ENCODE data around the gene ZNF337. TPM values are rescaled to one million over a fixed set of nuclear protein-coding genes. Genes with fewer than 3 reads are reported as not detected.
"Not testable (repeated sequence)": the region's sequence is repeated elsewhere in the genome, so short reads cannot be mapped to it uniquely, and the experiment has no call there.

ZNF337 gene
- total and polyA plus RNA-seq, 2 donors (not counting 3 experiments of a cell fraction or from before 2014, with no cell fraction given): 8.5 to 16.7 TPM

DNA sequence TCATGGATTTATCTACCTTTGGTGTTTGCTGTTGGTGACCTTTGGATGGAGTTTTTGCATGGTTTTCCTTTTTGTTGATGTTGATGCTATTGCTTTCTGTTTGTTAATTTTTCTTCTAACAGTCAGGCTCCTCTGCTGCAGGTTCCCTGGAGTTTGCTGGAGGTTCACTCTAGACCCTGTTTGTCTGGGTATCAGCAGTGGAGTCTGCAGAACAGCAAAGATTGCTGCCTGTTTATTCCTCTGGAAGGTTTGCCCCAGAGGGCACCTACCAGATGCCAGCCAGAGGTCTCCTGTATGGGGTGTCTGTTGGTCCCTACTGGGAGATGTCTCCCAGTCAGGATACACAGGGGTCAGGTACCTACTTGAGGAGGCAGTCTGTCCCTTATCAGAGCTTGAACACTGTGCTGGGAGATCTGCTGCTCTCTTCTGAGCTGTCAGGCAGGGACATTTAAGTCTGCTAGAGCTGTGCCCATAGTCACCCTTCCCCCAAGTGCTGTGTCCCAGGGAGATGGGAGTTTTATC, 9.2 kb upstream of the ZNF337 start:
- no peaks in the 10 kb centered on the region for H3K4me1 ChIP-seq (ENCODE audit: control insufficient read depth, extremely low read depth, insufficient read depth, low read length)
- intact Hi-C loops (cut with micrococcal nuclease) (loop anchor here (10.0 kb wide), 1 partner anchor 1561 kb away; no protein-coding TSS in a partner anchor), dilution Hi-C loops (cut with MboI; ENCODE audit: extremely low pct_ligation_motif_present, low sequenced_read_pairs) (no loop called here)
- no peaks in the 10 kb centered on the region for H3K79me2 ChIP-seq (ENCODE audit: control insufficient read depth, insufficient read depth, low read length)
- H3K9me3 ChIP-seq (replicated peaks; ENCODE audit: control insufficient read depth, insufficient read depth, low read length): no peaks in the 10 kb centered on the region
- no TSS peak for BruUV-seq (replicated peaks)
- ChIA-PET CTCF (no interaction called here), POLR2A (no interaction called here)
- H3K27ac ChIP-seq (ENCODE audit: insufficient read depth, low read depth, low read length): no peak overlapping the region
- H3K4me3 ChIP-seq (replicated peaks in 1 of 3; ENCODE audit: insufficient read depth in 1 of 3, low read depth in 1 of 3, low read length in 3 of 3): no peak overlapping the region
- FAIRE-seq (no peak), DNase-seq (ENCODE audit: low read depth, low spot score) (no peak)
- no peaks in the 10 kb centered on the region for H3K36me3 ChIP-seq (ENCODE audit: control insufficient read depth in 2 of 2, extremely low read depth in 1 of 2, insufficient read depth in 2 of 2, low read length in 2 of 2)
- H3K9ac ChIP-seq (replicated peaks; ENCODE audit: extremely low read depth, insufficient read depth, low read length): no peak overlapping the region
- no peak overlapping the region for H2AFZ ChIP-seq (ENCODE audit: low read depth, low read length)
- no peaks in the 10 kb centered on the region for H4K20me1 ChIP-seq (replicated peaks; ENCODE audit: control insufficient read depth, extremely low read depth, insufficient read depth, low read length)
- TF ChIP-seq POLR2AphosphoS5 (IDR thresholded peaks at IDR 0.05; ENCODE audit: insufficient read depth, low read depth, low read length) (no peak), MAX (IDR thresholded peaks at IDR 0.05; ENCODE audit: insufficient read depth, insufficient read length) (no peak)
- no peaks in the 10 kb centered on the region for H3K9me1 ChIP-seq (replicated peaks; ENCODE audit: control insufficient read depth, extremely low read depth, insufficient read depth, low read length)
- no peaks in the 10 kb centered on the region for H3K27me3 ChIP-seq (ENCODE audit: control insufficient read depth in 2 of 2, insufficient read depth in 2 of 2, low read length in 2 of 2)
- no peak overlapping the region for H3K4me2 ChIP-seq (ENCODE audit: insufficient read depth, low read length)

GRCh38 chr20:25704303-25704702, 7.7 kb upstream of the ZNF337 start:
- H3K9me1 ChIP-seq (replicated peaks; ENCODE audit: control insufficient read depth, extremely low read depth, insufficient read depth, low read length); DNase-seq (ENCODE audit: low read depth, low spot score); H2AFZ ChIP-seq (ENCODE audit: low read depth, low read length); H3K4me3 ChIP-seq (replicated peaks in 1 of 3; ENCODE audit: insufficient read depth in 1 of 3, low read depth in 1 of 3, low read length in 3 of 3); H3K9me3 ChIP-seq (replicated peaks; ENCODE audit: control insufficient read depth, insufficient read depth, low read length); H3K27ac ChIP-seq (ENCODE audit: insufficient read depth, low read depth, low read length); H4K20me1 ChIP-seq (replicated peaks; ENCODE audit: control insufficient read depth, extremely low read depth, insufficient read depth, low read length); BruUV-seq (replicated peaks); CTCF ChIA-PET; H3K27me3 ChIP-seq (ENCODE audit: control insufficient read depth in 2 of 2, insufficient read depth in 2 of 2, low read length in 2 of 2); H3K79me2 ChIP-seq (ENCODE audit: control insufficient read depth, insufficient read depth, low read length); POLR2A ChIA-PET; H3K36me3 ChIP-seq (ENCODE audit: control insufficient read depth in 2 of 2, extremely low read depth in 1 of 2, insufficient read depth in 2 of 2, low read length in 2 of 2); FAIRE-seq; dilution Hi-C loops (cut with MboI; ENCODE audit: extremely low pct_ligation_motif_present, low sequenced_read_pairs); H3K4me2 ChIP-seq (ENCODE audit: insufficient read depth, low read length); H3K9ac ChIP-seq (replicated peaks; ENCODE audit: extremely low read depth, insufficient read depth, low read length); H3K4me1 ChIP-seq (ENCODE audit: control insufficient read depth, extremely low read depth, insufficient read depth, low read length): not testable (repeated sequence)
- intact Hi-C loops (cut with micrococcal nuclease): loop anchor here (10.0 kb wide), 1 partner anchor 1560 kb away; no protein-coding TSS in a partner anchor

GRCh38 chr20:25700835-25701234, 4.2 kb upstream of the ZNF337 start:
- H3K9ac ChIP-seq (replicated peaks; ENCODE audit: extremely low read depth, insufficient read depth, low read length); POLR2A ChIA-PET; H3K36me3 ChIP-seq (ENCODE audit: control insufficient read depth in 2 of 2, extremely low read depth in 1 of 2, insufficient read depth in 2 of 2, low read length in 2 of 2); H3K79me2 ChIP-seq (ENCODE audit: control insufficient read depth, insufficient read depth, low read length); FAIRE-seq; CTCF ChIA-PET; H3K4me3 ChIP-seq (replicated peaks in 1 of 3; ENCODE audit: insufficient read depth in 1 of 3, low read depth in 1 of 3, low read length in 3 of 3); H3K4me1 ChIP-seq (ENCODE audit: control insufficient read depth, extremely low read depth, insufficient read depth, low read length); H3K27me3 ChIP-seq (ENCODE audit: control insufficient read depth in 2 of 2, insufficient read depth in 2 of 2, low read length in 2 of 2); H3K9me1 ChIP-seq (replicated peaks; ENCODE audit: control insufficient read depth, extremely low read depth, insufficient read depth, low read length); BruUV-seq (replicated peaks); DNase-seq (ENCODE audit: low read depth, low spot score); H4K20me1 ChIP-seq (replicated peaks; ENCODE audit: control insufficient read depth, extremely low read depth, insufficient read depth, low read length); H2AFZ ChIP-seq (ENCODE audit: low read depth, low read length); H3K4me2 ChIP-seq (ENCODE audit: insufficient read depth, low read length); H3K27ac ChIP-seq (ENCODE audit: insufficient read depth, low read depth, low read length); dilution Hi-C loops (cut with MboI; ENCODE audit: extremely low pct_ligation_motif_present, low sequenced_read_pairs); H3K9me3 ChIP-seq (replicated peaks; ENCODE audit: control insufficient read depth, insufficient read depth, low read length): not testable (repeated sequence)
- intact Hi-C loops (cut with micrococcal nuclease): loop anchor here (10.0 kb wide), 1 partner anchor 1556 kb away; no protein-coding TSS in a partner anchor

Measured in endothelial cell of umbilical vein (primary cell).